Activated CD8-positive, alpha-beta memory T cell treated with anti-CD3 and anti-CD28 coated beads, Interleukin-2, amount 50 U/mL, for 48 hours (primary cell): ENCODE measurements around the gene ENSA.
"Not testable (repeated sequence)": the region's sequence is repeated elsewhere in the genome, so short reads cannot be mapped to it uniquely, and the experiment has no call there.

Source experiments
- DNase-seq: peaks from one replicate; pipeline ENCODE4 v3.0.0-alpha.2; 2020

Gene ENSA, protein sequence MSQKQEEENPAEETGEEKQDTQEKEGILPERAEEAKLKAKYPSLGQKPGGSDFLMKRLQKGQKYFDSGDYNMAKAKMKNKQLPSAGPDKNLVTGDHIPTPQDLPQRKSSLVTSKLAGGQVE

DNA sequence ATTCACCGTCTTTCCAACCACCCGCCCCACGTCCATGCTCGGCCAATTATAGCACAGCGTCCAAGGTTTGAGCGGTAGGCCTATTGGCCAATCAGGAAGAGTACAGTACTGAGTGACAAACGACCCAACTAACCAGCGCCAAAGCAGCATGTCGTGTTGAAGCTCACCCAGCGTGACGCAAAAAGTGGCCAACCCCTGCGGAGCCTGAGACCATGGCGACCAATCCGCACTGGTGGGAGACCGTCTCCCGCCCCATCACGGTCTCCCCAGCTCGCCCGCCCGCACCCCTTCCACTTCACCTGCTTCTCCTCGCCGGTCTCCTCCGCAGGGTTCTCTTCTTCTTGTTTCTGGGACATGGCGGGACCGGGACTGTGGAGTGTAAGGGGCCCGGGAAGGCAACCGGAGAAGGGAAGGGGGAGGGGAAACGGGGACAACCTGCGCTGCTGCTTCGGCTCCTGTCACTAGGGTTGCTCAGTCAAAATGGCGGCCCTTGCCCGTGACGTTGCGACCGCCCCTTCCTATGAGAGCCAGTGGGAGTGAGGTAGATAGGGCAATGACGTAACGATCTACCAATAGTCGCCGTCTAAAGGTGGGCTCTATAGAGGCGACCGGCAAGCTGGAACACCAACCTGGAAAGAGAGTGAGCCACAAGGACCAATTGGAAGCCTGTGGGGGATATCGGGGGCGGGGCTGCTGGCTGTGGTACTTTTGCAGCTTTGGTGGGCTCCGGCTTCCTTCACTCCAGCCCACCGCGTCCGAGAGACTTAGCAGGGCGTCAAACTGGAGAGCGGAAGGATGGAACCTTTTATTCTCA lies at the start of gene ENSA:
Gene ENSA (minus strand): TSS at position 498 of the 814 bp plus-strand sequence. CDS start 142 bp downstream, at position 356.
- peak; percentile 94 for DNase-seq

DNA sequence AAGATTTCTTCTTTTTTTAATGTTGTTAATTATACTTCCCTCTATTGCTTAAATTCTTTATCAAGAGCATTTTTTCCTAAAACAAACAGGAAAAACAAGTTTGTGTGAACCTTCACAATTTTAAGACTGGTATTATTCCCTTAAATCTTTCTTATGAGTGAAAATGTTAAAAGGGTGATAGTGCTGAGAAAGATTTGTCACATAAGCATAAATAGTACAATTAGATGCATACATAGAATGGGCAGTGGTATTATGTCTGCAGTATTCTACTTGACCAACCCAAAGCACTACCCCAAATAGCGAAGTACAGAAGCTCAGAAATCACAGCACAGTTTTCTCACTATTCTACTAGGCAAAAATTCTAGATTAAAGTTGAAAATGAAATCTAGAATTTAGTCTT lies 49.6 kb upstream of the ENSA start:
- DNase-seq, result no peak

DNA sequence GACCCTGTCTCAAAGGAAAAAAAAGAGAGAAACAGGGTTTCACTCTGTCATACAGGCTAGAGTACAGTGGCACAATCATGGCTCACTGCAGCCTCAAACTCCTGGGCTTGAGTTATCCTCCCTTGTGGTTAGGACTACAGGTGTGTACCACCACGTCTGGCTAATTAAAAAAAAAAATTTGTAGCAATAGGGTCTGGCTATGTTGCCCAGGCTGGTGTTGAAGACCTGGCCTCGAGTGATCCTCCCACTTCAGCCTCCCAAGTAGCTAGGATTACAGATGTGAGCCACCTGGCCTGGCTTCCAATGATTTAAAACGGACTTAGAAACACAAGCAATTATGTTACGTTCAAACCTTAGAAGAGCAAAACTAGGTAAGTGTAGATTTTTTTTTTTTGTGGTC lies 45.5 kb upstream of the ENSA start:
- DNase-seq, result no peak

DNA sequence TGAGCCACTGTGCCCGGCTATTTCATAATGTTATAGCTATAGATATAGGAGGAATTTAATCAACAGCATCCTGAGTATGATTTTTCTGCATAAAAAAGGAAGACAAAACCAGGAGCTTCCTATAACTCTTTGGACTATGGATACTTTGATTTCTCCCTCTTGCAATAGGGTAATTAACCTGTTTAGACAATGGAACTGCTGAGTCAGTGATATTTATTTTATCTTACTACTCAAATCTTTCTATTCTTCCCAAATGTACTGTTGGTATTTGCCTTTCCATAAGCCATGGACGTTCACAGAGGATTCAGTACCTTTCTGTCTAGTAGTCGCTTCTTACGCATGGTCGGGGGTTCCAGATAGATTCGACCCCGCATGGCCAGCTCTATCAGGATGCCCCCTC lies 33.9 kb upstream of the ENSA start:
- no peak for DNase-seq

DNA sequence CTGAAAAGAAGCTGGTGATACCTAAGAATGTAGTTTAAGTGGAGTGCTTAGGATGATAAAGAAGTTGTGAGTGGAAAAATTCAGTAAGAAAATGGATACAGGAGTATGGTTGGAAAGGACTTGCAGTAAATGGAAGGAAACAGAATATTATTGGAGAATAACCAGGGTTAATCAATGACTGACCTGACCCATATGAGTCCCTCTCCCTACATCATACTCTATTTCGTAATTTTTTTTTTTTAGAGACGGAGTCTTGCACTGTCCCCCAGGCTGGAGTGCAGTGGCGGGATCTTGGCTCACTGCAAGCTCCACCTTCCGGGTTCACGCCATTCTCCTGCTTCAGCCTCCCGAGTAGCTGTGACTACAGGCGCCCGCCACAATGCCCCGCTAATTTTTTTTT lies 33.4 kb upstream of the ENSA start:
- no peak for DNase-seq

DNA sequence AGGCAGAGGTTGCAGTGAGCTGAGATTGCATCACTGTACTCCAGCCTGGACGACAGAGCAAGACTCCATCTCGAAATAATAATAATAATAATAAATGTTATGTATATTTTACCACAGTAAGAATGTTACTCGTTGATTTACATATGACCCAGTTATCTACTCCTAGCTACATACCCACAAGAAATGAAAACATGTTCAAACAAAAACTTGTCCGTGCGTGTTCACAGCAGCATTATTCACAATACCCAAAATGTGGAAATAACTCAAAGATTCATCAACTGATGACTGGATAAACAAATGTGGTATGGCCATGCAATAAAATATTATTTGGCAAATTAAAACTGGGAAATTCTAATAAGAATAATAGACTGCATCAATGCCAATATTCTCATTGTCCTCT lies 31.7 kb upstream of the ENSA start:
- DNase-seq, result no peak

DNA sequence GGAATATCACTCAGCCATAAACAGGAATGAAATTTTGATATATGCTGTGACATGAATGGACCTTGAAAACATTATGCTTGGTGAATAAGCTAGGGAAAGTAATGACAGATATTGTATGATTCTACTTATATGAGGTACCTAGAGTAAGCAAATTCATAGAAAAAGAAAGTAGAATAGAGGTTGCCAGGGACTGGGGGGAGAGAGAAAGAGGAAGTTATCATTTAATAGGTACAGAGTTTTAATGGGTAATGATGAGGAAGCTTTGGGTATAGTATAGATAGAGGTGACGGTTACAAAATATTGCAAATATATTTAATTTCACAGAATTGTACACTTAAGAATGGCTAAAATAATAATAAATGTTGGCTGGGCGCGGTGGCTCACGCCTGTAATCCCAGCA lies 31.2 kb upstream of the ENSA start:
- no peak for DNase-seq

DNA sequence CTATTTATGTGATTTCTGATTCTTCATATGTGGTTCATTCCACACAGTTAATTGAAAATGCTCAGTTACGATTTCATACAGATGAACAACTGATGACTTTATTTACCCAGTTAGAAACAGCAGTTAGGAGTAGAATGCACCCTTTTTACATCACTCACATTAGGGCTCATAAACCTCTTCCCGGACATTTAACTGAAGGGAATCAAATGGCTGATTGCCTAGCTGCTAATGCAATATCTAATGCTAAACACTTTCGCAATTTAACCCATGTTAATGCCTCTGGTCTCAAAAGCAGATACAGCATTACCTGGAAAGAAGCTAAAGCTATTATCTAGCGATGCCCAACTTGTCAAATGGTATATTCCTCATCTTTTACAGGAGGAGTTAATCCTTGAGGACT lies 27.7 kb upstream of the ENSA start:
- not testable (repeated sequence) for DNase-seq

DNA sequence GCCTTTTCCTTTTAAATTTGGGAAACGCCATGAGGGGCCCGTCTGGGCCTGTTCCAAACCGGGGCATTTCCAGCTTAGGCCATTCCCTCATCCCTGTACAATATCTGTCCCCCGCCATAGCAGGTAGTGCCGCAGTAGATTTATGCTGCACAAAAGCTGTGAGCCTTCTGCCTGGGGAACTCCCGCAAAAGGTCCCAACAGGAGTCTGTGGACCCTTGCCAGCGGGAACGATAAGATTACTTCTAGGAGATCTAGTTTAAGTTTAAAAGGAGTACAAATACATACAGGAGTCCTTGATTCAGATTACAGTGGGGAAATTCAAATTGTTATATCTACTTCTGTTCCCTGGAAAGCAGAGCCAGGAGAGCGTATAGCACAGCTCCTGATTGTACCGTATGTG lies 25.2 kb upstream of the ENSA start:
- DNase-seq, result not testable (repeated sequence)

DNA sequence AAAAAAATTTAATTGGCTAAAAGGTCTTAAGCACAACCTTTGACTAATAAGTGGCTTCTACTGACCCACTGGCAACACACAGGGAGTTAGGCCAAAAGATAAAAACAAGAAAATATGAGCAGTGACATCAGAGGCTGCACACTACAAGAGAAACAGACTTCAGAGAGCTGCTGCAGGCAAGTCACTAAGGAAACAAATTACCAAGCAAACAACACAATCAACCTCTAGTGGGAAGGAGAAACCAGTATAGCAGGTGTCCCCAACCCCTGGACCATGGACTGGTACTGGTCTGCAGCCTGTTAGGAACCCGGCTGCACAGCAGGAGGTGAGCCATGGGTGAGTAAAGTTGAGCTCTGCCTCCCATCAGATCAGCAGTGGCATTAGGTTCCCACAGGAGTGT lies 20.8 kb upstream of the ENSA start:
- DNase-seq, result no peak

DNA sequence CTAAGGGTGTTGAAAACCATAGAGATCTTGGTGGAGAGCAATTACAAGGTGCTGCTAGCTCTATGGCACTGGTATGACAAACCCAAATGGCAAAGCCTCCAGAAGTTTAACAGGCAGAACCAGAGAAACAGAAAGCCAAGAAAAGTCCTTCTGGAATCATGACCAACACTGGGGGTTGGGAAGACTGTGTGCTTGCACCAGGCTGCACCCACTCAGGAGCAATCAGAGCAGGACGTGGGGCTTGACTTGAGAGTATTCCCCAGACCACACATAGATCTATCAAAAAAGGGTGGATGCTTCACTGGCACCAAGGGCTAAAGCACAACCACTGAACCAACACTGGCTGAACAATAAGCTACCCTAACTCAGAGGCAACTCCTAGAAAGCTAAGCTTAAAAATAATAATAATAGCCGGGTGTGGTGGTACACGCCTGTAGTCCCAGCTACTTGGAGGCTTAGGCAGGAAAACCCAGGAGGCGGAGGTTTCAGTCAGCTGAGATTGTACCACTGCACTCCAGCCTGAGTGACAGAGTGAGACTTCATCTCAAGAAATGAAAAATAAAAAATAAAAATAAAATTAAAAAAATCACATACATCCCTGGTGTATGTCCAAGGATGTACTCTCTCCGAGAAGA lies 20.1 kb upstream of the ENSA start:
- no peak for DNase-seq

DNA sequence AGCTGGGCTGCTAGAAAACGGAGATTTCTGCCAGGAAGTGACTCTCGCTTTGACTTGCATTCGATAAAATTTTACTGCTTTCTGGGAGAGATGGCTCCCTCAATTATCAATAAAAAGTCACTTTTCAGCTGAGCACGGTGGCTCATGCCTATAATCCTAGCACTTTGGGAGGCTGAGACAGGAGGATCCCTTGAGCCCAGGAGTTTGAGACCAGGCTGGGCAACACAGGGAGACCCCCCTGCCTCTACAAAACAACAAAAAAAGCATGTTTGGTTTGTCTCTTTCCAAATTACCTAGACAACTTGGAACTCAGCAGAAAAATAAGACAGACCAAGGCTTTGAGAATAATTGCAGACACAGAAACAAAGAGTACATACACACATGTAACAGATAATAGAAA lies 12.9 kb upstream of the ENSA start:
- DNase-seq, result no peak

DNA sequence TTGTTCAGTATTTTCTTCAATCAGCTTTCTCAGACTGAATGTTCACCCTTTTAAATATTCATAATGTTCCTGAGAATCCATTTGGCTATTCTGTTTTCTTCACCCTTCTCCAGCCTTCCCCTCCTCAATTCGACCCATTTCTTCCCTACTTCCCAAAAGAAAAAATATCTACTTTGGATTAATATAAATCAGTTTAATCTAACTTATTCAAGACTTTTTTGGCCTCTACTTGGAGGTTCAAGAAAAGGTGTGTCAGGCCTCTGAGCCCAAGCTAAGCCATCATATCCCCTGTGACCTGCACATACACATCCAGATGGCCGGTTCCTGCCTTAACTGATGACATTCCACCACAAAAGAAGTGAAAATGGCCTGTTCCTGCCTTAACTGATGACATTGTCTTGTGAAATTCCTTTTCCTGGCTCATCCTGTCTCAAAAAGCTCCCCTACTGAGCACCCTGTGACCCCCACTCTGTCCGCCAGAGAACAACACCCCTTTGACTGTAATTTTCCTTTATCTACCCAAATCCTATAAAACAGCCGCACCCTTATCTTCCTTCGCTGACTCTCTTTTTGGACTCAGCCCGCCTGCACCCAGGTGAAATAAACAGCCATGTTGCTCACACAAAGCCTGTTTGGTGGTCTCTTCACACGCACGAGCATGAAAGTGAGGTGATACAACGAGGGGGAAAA lies 11.9 kb upstream of the ENSA start:
- DNase-seq, result not testable (repeated sequence)

DNA sequence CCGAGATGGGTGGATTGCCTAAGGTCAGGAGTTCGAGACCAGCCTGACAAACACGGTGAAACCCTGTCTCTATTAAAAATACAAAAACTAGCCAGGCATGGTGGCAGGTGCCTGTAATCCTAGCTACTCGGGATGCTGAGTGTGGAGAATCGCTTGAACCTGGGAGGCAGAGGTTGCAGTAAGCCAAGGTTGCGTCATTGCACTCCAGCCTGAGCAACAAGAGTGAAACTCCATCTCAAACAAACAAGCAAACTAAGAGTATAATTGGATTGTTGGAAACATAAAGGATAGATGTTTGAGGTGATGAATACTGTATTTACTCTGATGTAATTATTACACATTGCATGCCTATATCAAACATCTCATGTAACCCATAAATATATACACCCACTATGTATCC lies 9.0 kb upstream of the ENSA start:
- not testable (repeated sequence) for DNase-seq

DNA sequence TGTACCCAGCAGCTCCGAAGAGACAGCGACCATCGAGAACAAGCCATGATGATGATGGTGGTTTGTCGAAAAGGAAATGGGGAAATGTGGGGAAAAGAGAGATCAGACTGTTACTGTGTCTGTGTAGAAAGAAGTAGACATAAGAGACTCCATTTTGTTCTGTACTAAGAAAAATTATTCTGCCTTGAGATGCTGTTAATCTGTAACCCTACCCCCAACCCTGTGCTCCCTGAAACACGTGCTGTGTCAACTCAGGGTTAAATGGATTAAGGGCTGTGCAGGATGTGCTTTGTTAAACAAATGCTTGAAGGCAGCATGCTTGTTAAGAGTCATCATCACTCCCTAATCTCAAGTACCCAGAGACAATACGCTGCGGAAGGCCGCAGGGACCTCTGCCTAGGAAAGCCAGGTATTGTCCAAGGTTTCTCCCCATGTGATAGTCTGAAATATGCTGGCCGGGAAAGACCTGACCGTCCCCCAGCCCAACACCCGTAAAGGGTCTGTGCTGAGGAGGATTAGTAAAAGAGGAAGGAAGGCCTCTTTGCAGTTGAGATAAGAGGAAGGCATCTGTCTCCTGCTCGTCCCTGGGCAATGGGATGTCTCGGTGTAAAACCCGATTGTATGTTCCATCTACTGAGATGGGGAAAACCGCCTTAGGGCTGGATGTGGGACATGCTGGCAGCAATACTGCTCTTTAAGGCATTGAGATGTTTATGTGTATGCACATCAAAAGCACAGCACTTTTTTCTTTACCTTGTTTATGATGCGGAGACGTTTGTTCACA lies 5.6 kb upstream of the ENSA start:
- not testable (repeated sequence) for DNase-seq

DNA sequence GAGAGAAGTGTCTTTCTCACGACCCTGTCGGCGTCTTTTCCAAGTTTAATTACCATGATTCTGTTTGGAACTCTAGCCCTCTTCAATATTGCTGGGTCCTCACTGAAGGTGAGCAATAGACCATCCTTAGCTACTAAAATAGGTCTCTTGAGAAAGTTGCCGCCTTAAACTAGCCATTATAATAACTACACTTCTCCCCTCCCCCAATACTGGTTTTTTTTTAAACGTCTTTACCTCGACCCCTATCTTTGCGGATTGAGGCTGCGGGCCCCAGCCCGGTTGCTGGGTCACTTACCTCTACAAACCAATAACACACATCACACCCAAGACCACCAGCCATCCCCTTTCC lies 672 bp downstream of the ENSA start:
- DNase-seq, result no peak

DNA sequence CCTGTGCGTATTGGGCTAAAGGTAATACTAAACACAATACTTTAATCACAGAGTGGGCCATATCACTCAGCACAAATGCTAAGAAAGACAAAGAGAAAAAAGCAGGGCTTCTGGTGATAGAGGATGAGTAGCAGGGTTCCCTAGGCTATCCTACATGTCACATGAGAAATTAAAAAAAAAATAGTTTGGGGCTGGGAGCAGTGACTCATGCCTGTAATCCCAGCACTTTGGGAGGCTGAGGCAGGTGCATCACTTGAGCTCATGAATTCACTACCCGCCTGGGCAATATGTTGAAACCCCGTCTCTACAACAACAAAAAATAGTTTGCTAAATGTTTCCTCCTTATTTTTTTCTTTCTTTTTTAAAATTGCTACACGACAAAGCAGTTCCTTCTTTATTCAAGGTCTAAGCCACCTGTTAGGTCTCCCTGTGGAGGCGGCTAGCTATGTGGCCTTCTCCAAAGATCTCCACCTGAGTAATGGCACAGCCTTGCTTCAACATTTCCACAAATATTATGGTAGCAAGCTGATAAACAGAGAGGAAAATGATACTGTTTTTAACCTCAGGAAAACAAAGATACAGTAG lies 1.5 kb downstream of the ENSA start:
- no peak for DNase-seq

DNA sequence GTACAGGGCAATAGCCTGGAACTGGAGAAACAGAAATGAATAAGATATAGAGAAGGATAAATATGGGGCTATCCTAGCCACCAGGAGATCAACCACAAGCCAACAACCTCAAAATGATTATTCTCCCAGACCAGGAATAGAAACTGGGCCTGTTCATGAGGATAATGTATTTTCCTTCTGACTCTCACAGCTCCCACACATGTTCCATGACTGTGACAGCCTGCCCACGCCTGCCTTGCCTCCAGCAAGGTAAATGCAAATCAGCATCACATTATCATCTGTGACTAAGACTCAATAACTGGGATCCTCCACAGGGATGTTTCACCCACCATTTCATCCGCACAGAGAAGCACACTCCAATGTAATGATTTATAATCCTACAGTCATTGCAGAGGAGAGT lies 3.3 kb downstream of the ENSA start:
- DNase-seq, result no peak

DNA sequence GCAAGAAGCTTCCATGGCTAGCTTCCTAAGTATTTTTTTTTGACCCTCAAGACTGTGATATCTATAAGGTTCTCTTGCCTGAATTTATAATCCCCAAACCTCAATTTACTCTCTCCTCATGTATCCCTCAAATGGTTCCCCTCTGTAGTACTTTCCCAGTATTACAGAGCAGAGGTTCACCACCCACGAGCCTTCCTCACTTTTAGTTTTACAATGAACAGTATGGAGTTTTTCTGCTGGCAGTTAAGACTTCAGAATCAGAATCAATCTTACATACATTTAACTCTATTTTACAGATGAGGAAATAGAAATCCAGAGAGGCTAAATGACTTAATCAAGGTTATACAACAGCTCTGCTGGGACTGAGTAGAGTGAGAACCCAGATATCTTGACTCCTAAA lies 4.9 kb downstream of the ENSA start:
- DNase-seq, result not testable (repeated sequence)

DNA sequence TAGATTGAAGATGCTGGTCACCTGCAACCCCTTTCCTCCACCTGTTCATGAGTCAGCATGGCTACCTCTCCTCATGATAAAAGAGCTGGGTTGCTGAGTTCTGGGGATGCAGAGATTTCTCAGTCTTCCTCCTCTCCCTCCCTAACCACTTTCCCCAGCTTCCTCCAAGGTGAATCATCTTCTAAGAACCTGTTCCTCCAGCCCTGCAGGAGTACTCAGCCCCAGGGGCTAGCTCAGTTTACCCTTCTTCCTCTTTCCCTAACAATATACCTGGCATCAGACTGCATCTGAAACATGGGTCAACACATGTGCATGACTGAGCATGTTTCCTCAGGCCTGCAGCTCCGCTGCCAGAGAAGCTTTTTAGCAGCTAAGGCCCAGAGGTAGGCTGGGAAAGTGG lies 5.3 kb downstream of the ENSA start:
- DNase-seq, result not testable (repeated sequence)

DNA sequence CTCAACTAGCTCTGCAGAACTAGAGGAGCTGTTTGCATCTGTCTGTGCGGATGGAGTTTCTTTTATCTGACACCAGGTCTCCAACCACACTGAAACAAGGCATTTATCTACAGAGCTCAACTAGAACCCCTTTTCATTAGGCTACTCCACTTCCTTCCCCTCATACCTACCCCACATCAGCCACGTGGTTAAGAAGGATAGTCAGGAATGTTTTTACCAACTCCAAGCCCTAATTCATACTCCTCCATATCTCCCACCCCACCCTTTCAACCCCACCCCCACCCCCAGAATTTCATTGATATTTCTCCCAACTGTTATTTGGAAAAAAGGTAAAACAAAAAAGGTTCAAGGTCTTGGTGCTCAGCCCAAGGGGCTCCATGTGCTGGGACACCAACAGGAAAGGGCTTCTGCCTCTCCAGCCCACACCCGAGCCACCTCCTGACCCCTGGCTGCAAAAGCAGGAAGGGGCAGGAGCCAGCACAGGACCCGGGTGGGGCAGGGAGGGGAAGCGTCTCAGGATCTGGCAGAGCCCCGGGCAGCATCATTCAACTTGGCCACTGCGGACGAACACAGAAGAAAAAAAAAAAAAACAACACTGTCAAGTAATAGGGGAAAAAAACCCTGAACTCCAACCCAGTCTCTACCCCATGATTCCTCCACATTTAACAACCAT lies 7.0 kb downstream of the ENSA start:
- DNase-seq, result no peak
